Endothelial cell of umbilical vein (primary cell): ENCODE measurements around the gene MEF2D. TPM values are rescaled to one million over a fixed set of nuclear protein-coding genes. Genes with fewer than 3 reads are reported as not detected.

Source experiments
- BruUV-seq: library from RNA; stranded (reverse); fragments of 400-500 nt; replicated peaks from 2 replicates; lab custom pipeline; 2021; lab: Mats Ljungman, UMichigan
- CTCF ChIA-PET: fragments of 300-600, 350-600 bp; sonication (Branson Sonifier 250); formaldehyde crosslinking; loops from one replicate; lab custom pipeline; 2021; ENCODE audit warnings: antibody characterized with exemption, inconsistent platforms; lab: Charles Lee
- POLR2A ChIA-PET: fragments of 300-600, 350-600 bp; sonication (Branson Sonifier 250); formaldehyde crosslinking; loops from one replicate; lab custom pipeline; 2021; ENCODE audit warnings: antibody characterized with exemption, inconsistent platforms; lab: Charles Lee
- DNase-seq: peaks from one replicate; pipeline ENCODE4 v3.0.0-alpha.2; 2011; ENCODE audit warnings: low read depth, low spot score
- FAIRE-seq: peaks from 2 replicates; lab custom pipeline; 2011; peaks lifted over from hg19 to GRCh38; lab: Jason Lieb, UNC
- H2AFZ ChIP-seq: 2 replicates; pipeline ENCODE4 v1.6.0; 2012; ENCODE audit warnings: low read depth, low read length, control low read depth, inconsistent platforms
- H3K27ac ChIP-seq: 2 replicates; pipeline ENCODE4 v1.5.1; 2011; ENCODE audit warnings: low read depth, mild to moderate bottlenecking, control low read depth, low read length, moderate library complexity; ENCODE audit not compliant: insufficient read depth
- H3K27me3 ChIP-seq, 2 experiments: 2 replicates each; pipeline versions ENCODE4 v1.6.0 to v1.6.1; 2011; ENCODE audit warnings: low read length in 2 of 2, mixed read lengths in 1 of 2; ENCODE audit not compliant: control insufficient read depth in 2 of 2, insufficient read depth in 2 of 2
- H3K36me3 ChIP-seq, 2 experiments: 2 replicates in 1 of 2; 3 replicates in 1 of 2; pipeline ENCODE4 v1.5.1; 2011; ENCODE audit warnings: low read length in 2 of 2, mild to moderate bottlenecking in 1 of 2, moderate library complexity in 1 of 2; ENCODE audit not compliant: control insufficient read depth in 2 of 2, insufficient read depth in 2 of 2; ENCODE audit errors: extremely low read depth in 1 of 2
- H3K4me1 ChIP-seq: 3 replicates; pipeline ENCODE4 v1.5.1; 2011; ENCODE audit warnings: mild to moderate bottlenecking, low read length; ENCODE audit not compliant: control insufficient read depth, insufficient read depth; ENCODE audit errors: extremely low read depth
- H3K4me2 ChIP-seq: 2 replicates; pipeline ENCODE4 v1.6.1; 2011; ENCODE audit warnings: low read length, control low read depth, mixed read lengths; ENCODE audit not compliant: insufficient read depth
- H3K4me3 ChIP-seq, 3 experiments: fragments of 200-600 bp in 1 of 3; sonication (generic), shearing (Covaris generic) in 1 of 3; replicated peaks in 1 of 3; 2 replicates each; pipeline ENCODE4 v1.5.1; 2011 to 2016; ENCODE audit warnings: control low read depth in 3 of 3, low read length in 3 of 3, mild to moderate bottlenecking in 2 of 3, inconsistent platforms in 1 of 3, low read depth in 1 of 3, moderate library complexity in 1 of 3; ENCODE audit not compliant: insufficient read depth in 1 of 3
- H3K79me2 ChIP-seq: 2 replicates; pipeline ENCODE4 v1.6.0; 2012; ENCODE audit warnings: low read length, inconsistent platforms; ENCODE audit not compliant: control insufficient read depth, insufficient read depth
- H3K9ac ChIP-seq: replicated peaks from 2 replicates; pipeline ENCODE3; 2011; ENCODE audit warnings: low read length, control low read depth; ENCODE audit not compliant: insufficient read depth; ENCODE audit errors: extremely low read depth
- H3K9me1 ChIP-seq: replicated peaks from 3 replicates; pipeline ENCODE4 v1.6.0; 2011; ENCODE audit warnings: mild to moderate bottlenecking, low read length; ENCODE audit not compliant: control insufficient read depth, insufficient read depth; ENCODE audit errors: extremely low read depth
- H3K9me3 ChIP-seq: replicated peaks from 2 replicates; pipeline ENCODE4 v1.5.1; 2012; ENCODE audit warnings: low read length, inconsistent platforms; ENCODE audit not compliant: control insufficient read depth, insufficient read depth
- H4K20me1 ChIP-seq: replicated peaks from 2 replicates; pipeline ENCODE3; 2011; ENCODE audit warnings: mild to moderate bottlenecking, low read length; ENCODE audit not compliant: control insufficient read depth, insufficient read depth; ENCODE audit errors: extremely low read depth
- CTCF ChIP-seq, 2 donors: IDR thresholded peaks; 1 replicate in 1 of 2; 2 replicates in 1 of 2; pipeline ENCODE4 v1.5.1; 2011; ENCODE audit warnings: low read length in 2 of 2, mild to moderate bottlenecking in 2 of 2, moderate library complexity in 2 of 2, control low read depth in 1 of 2, inconsistent platforms in 1 of 2, low read depth in 1 of 2; ENCODE audit not compliant: insufficient read depth in 1 of 2; ENCODE audit errors: extremely low read depth in 1 of 2
- EZH2 ChIP-seq: IDR thresholded peaks from 2 replicates; pipeline ENCODE4 v1.6.1; 2012; ENCODE audit warnings: borderline replicate concordance, low read depth, mild to moderate bottlenecking, moderate library complexity, low read length, inconsistent platforms; ENCODE audit not compliant: severe bottlenecking
- FOS ChIP-seq: IDR thresholded peaks from 2 replicates; pipeline ENCODE4 v1.6.1; 2011; ENCODE audit warnings: mild to moderate bottlenecking, low read length, moderate library complexity, borderline replicate concordance; ENCODE audit not compliant: insufficient read depth
- GATA2 ChIP-seq: IDR thresholded peaks from 2 replicates; pipeline ENCODE4 v1.7.0; 2011; ENCODE audit warnings: low read depth, mild to moderate bottlenecking, moderate library complexity, mixed read lengths, low read length; ENCODE audit not compliant: insufficient read length, insufficient read depth
- JUN ChIP-seq: IDR thresholded peaks from 2 replicates; pipeline ENCODE4 v1.6.1; 2011; ENCODE audit warnings: borderline replicate concordance, low read depth; ENCODE audit not compliant: insufficient read length, insufficient read depth
- MYC ChIP-seq: IDR thresholded peaks from one replicate; pipeline ENCODE4 v1.6.1; 2011; ENCODE audit warnings: mild to moderate bottlenecking, low read depth, low read length
- POLR2A ChIP-seq: IDR thresholded peaks from 2 replicates; pipeline ENCODE4 v1.6.1; 2012; ENCODE audit warnings: low read depth, mild to moderate bottlenecking, control low read depth, low read length
- POLR2AphosphoS5 ChIP-seq: IDR thresholded peaks from 2 replicates; pipeline ENCODE4 v1.6.1; 2012; ENCODE audit warnings: low read depth, mild to moderate bottlenecking, control low read depth, low read length, moderate library complexity; ENCODE audit not compliant: insufficient read depth
- dilution Hi-C: fragments of 300-500 bp; cut with MboI; formaldehyde crosslinking; loops from one replicate; pipeline ENCODE4 v1.15.0; 2019; ENCODE audit warnings: low sequenced_read_pairs; ENCODE audit not compliant: extremely low pct_ligation_motif_present
- intact Hi-C: fragments of 100-400 bp; cut with micrococcal nuclease; formaldehyde crosslinking; loops from one replicate; pipeline ENCODE4 v1.10.0; 2022
- polyA plus RNA-seq, 4 experiments: library from polyadenylated mRNA; depleted of rRNA in 3 of 4; stranded (reverse) in 3 of 4; unstranded in 1 of 4; fragments of >200 nt; gene quantifications; 2 replicates each; pipeline versions ENCODE4 v1.2.1 to v1.2.3, GENCODE V29; 2011 to 2012; ENCODE audit warnings: missing spikeins in 1 of 4
- total RNA-seq: library from RNA; stranded (reverse); gene quantifications from 2 replicates; pipeline ENCODE4 v1.2.3, GENCODE V29; 2021
- TF ChIP-seq, protein P1 (sequence below): IDR thresholded peaks from 2 replicates; pipeline ENCODE4 v1.6.1; 2011; ENCODE audit not compliant: insufficient read depth, insufficient read length

MEF2D gene
- total and polyA plus RNA-seq, 2 donors (not counting 3 experiments of a cell fraction or from before 2014, with no cell fraction given): 45.4 to 52.2 TPM

- no peak for TF ChIP-seq GATA2
- TF ChIP-seq, protein P1, sequence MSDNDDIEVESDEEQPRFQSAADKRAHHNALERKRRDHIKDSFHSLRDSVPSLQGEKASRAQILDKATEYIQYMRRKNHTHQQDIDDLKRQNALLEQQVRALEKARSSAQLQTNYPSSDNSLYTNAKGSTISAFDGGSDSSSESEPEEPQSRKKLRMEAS: no peak
- no peak for TF ChIP-seq CTCF (IDR thresholded peaks at IDR 0.05; ENCODE audit: extremely low read depth in 1 of 2, insufficient read depth in 1 of 2, low read depth in 1 of 2, low read length in 2 of 2)
- no peak for TF ChIP-seq EZH2
- no peak for TF ChIP-seq JUN
- TF ChIP-seq MYC: no peak
- no peak for TF ChIP-seq POLR2AphosphoS5
- TF ChIP-seq POLR2A: no peak
- TF ChIP-seq FOS: no peak
- Histone ChIP-seq H3K9me3 (no peaks in the 10 kb centered on the region), H3K4me3 (no peak overlapping the region), H2AFZ (no peak overlapping the region), H3K27ac (no peak overlapping the region), H4K20me1 (no peaks in the 10 kb centered on the region), H3K4me2 (no peak overlapping the region), H3K4me1 (no peaks in the 10 kb centered on the region), H3K36me3 (peaks cover 8 to 21% of the 10 kb centered on the region in 2 experiments), H3K9me1 (no peaks in the 10 kb centered on the region), H3K27me3 (no peaks in the 10 kb centered on the region), H3K79me2 (no peaks in the 10 kb centered on the region), H3K9ac (no peak overlapping the region)
- BruUV-seq: no TSS peak
- intact Hi-C loops: no loop called here
- FAIRE-seq: no peak
- no peak for DNase-seq
- ChIA-PET POLR2A (no interaction called here), CTCF (interaction anchor here (0.8 kb wide), 1 partner anchor 67 kb away, joined by 4 read pairs; no protein-coding TSS in a partner anchor)
- dilution Hi-C loops: no loop called here
Observed at GRCh38 chr1:156547434-156547833, 46.9 kb upstream of the MEF2D start.
